NB4 (cell line): ENCODE measurements around the gene CAVIN1.
"Not testable (repeated sequence)": the region's sequence is repeated elsewhere in the genome, so short reads cannot be mapped to it uniquely, and the experiment has no call there.

Experiments
- DNase-seq: peaks from one replicate; pipeline ENCODE4 v3.0.0; 2010; ENCODE audit warnings: low read depth
- H3K4me3 ChIP-seq: one replicate; pipeline ENCODE4 v1.5.1; 2011; ENCODE audit warnings: mild to moderate bottlenecking, low read depth, low read length, moderate library complexity
- CTCF ChIP-seq: IDR thresholded peaks from one replicate; pipeline ENCODE4 v1.5.1; 2012; ENCODE audit warnings: low read depth, low read length
- MAX ChIP-seq: IDR thresholded peaks from 2 replicates; pipeline ENCODE4 v1.6.1; 2011; ENCODE audit warnings: low read depth, low read length
- MYC ChIP-seq: IDR thresholded peaks from 2 replicates; pipeline ENCODE4 v1.6.1; 2011; ENCODE audit warnings: low read depth, low read length
- POLR2A ChIP-seq: IDR thresholded peaks from 2 replicates; pipeline ENCODE4 v1.6.1; 2011; ENCODE audit warnings: mild to moderate bottlenecking; ENCODE audit not compliant: insufficient read length; ENCODE audit errors: extremely low read depth

The CAVIN1 gene

GRCh38 chr17:42459256-42459800 lies 36.3 kb upstream of the CAVIN1 start:
- peak; percentile 51 for DNase-seq
- TF ChIP-seq MAX: no peak
- TF ChIP-seq CTCF: peak; percentile 44
- no peak for TF ChIP-seq MYC
- peak overlapping the region; percentile 82 for H3K4me3 ChIP-seq

GRCh38 chr17:42458497-42459255 lies 35.6 kb upstream of the CAVIN1 start, which contains the start of gene ATP6V0A1:
Gene ATP6V0A1 (plus strand): TSS chr17:42458878. CDS start chr17:42460895, 2,017 bp downstream.
- DNase-seq: peak; percentile 92
- H3K4me3 ChIP-seq: peak within 1 kb of the TSS; percentile 82
- TF ChIP-seq MAX: peak; percentile 74; the same call in 1 of the 2 replicates
- no peak for TF ChIP-seq CTCF
- TF ChIP-seq MYC: peak; percentile 88
- TF ChIP-seq POLR2A: peak; percentile 70

GRCh38 chr17:42457107-42457792 lies 34.2 kb upstream of the CAVIN1 start:
- TF ChIP-seq MYC (no peak), POLR2A (no peak), CTCF (no peak), MAX (no peak)
- H3K4me3 ChIP-seq: peak overlapping the region; percentile 25
- peak; percentile 33 for DNase-seq

- peak overlapping the region; percentile 17 for H3K4me3 ChIP-seq
- peak; percentile 91 for DNase-seq
Observed at GRCh38 chr17:42456223-42457106, 33.4 kb upstream of the CAVIN1 start.

GRCh38 chr17:42454987-42455386 lies 31.9 kb upstream of the CAVIN1 start:
- not testable (repeated sequence) for DNase-seq, H3K4me3 ChIP-seq

More at GRCh38 chr17:42456223-42457106, 33.4 kb upstream of the CAVIN1 start:
- TF ChIP-seq CTCF: no peak
- TF ChIP-seq MYC: peak; percentile 47; the same call in 1 of the 2 replicates
- peak; percentile 54 for TF ChIP-seq MAX
- peak; percentile 35 for TF ChIP-seq POLR2A
